Limb (tissue), 2 donors: ENCODE results near the gene MELK.
A peak's percentile ranks its signal among the peaks of the same experiment; 100 is the strongest.

ENCODE experiments used
- DNase-seq, 2 donors: peaks; one replicate each; pipeline ENCODE4 v3.0.0-alpha.2; 2016; ENCODE audit errors: extremely low spot score in 2 of 2

Gene MELK

GRCh38 chr9:36576866-36577265 is 4.2 kb downstream of the MELK start:
- no peak for DNase-seq

- no peak for DNase-seq
Measured at GRCh38 chr9:36584620-36585460, 12.1 kb downstream of the MELK start.

- DNase-seq, result no peak
Measured at GRCh38 chr9:36590231-36590630, 17.5 kb downstream of the MELK start.

- no peak for DNase-seq
Measured at GRCh38 chr9:36592801-36593583, 20.3 kb downstream of the MELK start.

GRCh38 chr9:36594213-36594612 is 21.5 kb downstream of the MELK start:
- DNase-seq, result no peak

- DNase-seq, result no peak
Measured at GRCh38 chr9:36597412-36598178, 24.9 kb downstream of the MELK start.

GRCh38 chr9:36598273-36598672 is 25.6 kb downstream of the MELK start:
- no peak for DNase-seq

GRCh38 chr9:36603006-36603405 is 30.3 kb downstream of the MELK start:
- no peak for DNase-seq

GRCh38 chr9:36609306-36609705 is 36.6 kb downstream of the MELK start:
- no peak for DNase-seq

GRCh38 chr9:36622121-36622520 is 49.4 kb downstream of the MELK start:
- no peak for DNase-seq

- no peak for DNase-seq
Measured at GRCh38 chr9:36623280-36623679, 50.6 kb downstream of the MELK start.

- peak; percentile 1 to 34 for DNase-seq
Measured at GRCh38 chr9:36625006-36625615, 52.4 kb downstream of the MELK start.

- DNase-seq, result peak in 1 of 2 donors; percentile 34
Measured at GRCh38 chr9:36632892-36633291, 60.2 kb downstream of the MELK start.

GRCh38 chr9:36637491-36638270 is 65.0 kb downstream of the MELK start:
- peak in 1 of 2 donors; percentile 35 for DNase-seq

- no peak for DNase-seq
Measured at GRCh38 chr9:36640771-36641381, 68.2 kb downstream of the MELK start.

- DNase-seq, result no peak
Measured at GRCh38 chr9:36642817-36643216, 70.1 kb downstream of the MELK start.

GRCh38 chr9:36656842-36657241 is 84.1 kb downstream of the MELK start:
- no peak for DNase-seq

GRCh38 chr9:36659500-36659899 is 86.8 kb downstream of the MELK start:
- DNase-seq, result no peak

- DNase-seq, result no peak
Measured at GRCh38 chr9:36664806-36665205, 92.1 kb downstream of the MELK start.

- no peak for DNase-seq
Measured at GRCh38 chr9:36665387-36665786, 92.7 kb downstream of the MELK start.
